Tibial artery (tissue), 4 donors: ENCODE data around the gene NAA15.
"Not testable (repeated sequence)": the region's sequence is repeated elsewhere in the genome, so short reads cannot be mapped to it uniquely, and the experiment has no call there.

Experiments
- DNase-seq, 2 donors: peaks; one replicate each; pipeline ENCODE4 v3.0.0-alpha.2; 2019
- H3K27ac ChIP-seq, 2 donors: fragments of 200-600 bp; sonication (generic) in 1 of 2; 1 replicate in 1 of 2; 2 replicates in 1 of 2; pipeline ENCODE4 v1.5.1; 2018 to 2019; ENCODE audit warnings: mild to moderate bottlenecking in 1 of 2
- H3K27me3 ChIP-seq, 2 donors: fragments of 200-600 bp; sonication (generic) in 1 of 2; one replicate each; pipeline versions ENCODE4 v1.5.1 to v1.6.0; 2016 to 2019
- H3K36me3 ChIP-seq, 3 donors: fragments of 200-600 bp; sonication (generic) in 2 of 3; one replicate each; pipeline ENCODE4 v1.5.1; 2016 to 2019; ENCODE audit warnings: mild to moderate bottlenecking in 2 of 3
- H3K4me1 ChIP-seq, 4 donors: fragments of 200-600 bp; sonication (generic) in 2 of 4; 1 replicate in 3 of 4; 2 replicates in 1 of 4; pipeline ENCODE4 v1.5.1; 2016 to 2019
- H3K4me3 ChIP-seq, 2 donors: fragments of 200-600 bp; sonication (generic) in 1 of 2; 1 replicate in 1 of 2; 2 replicates in 1 of 2; pipeline ENCODE4 v1.5.1; 2018 to 2019; ENCODE audit warnings: mild to moderate bottlenecking in 2 of 2
- H3K9me3 ChIP-seq, 3 donors: fragments of 200-600 bp; sonication (generic) in 1 of 3; one replicate each; pipeline ENCODE4 v1.5.1; 2016 to 2019
- CTCF ChIP-seq, 2 experiments: fragments of 200-600 bp in 1 of 2; fragments of 450-650 bp in 1 of 2; IDR thresholded peaks; one replicate each; pipeline ENCODE4 v1.5.1; 2017 to 2019; ENCODE audit warnings: antibody characterized with exemption in 2 of 2, mild to moderate bottlenecking in 1 of 2, moderate library complexity in 1 of 2
- intact Hi-C: fragments of 100-400 bp; cut with DNase I; formaldehyde crosslinking; loops from one replicate; pipeline ENCODE4 v1.15.0; 2023; ENCODE audit warnings: low total_unique reads

Gene NAA15

GRCh38 chr4:139301113-139301820 lies at the start of gene NAA15:
TSS of gene NAA15 (plus strand) at chr4:139301505. CDS start at chr4:139301778, 273 bp downstream.
- H3K27ac ChIP-seq, result peak within 1 kb of the TSS; percentile 88 to 91

GRCh38 chr4:139253046-139253445 lies 48.3 kb upstream of the NAA15 start:
- Histone ChIP-seq H3K27me3 (no peaks in the 10 kb centered on the region), H3K27ac (no peak overlapping the region), H3K4me1 (peaks cover 0 to 14% (median 0%) of the 10 kb centered on the region in 4 donors), H3K4me3 (no peak overlapping the region), H3K9me3 (no peaks in the 10 kb centered on the region), H3K36me3 (no peaks in the 10 kb centered on the region)
- no peak for TF ChIP-seq CTCF (IDR thresholded peaks at IDR 0.05)
- no peak for DNase-seq
- intact Hi-C loops, result no loop called here

More at GRCh38 chr4:139301113-139301820, at the start of gene NAA15:
- TF ChIP-seq CTCF (IDR thresholded peaks at IDR 0.05), result no peak
- H3K4me1 ChIP-seq, result peaks cover 0 to 42% (median 20%) of the 10 kb centered on the region in 4 donors
- intact Hi-C loops, result no loop called here
- peak within 1 kb of the TSS; percentile 87 to 88 for H3K4me3 ChIP-seq
- H3K27me3 ChIP-seq, result no peaks in the 10 kb centered on the region
- no peaks in the 10 kb centered on the region for H3K36me3 ChIP-seq
- DNase-seq, result peak; percentile 97 to 99
- H3K9me3 ChIP-seq, result no peaks in the 10 kb centered on the region

- TF ChIP-seq CTCF (IDR thresholded peaks at IDR 0.05), result no peak
- H3K27me3 ChIP-seq, result no peaks in the 10 kb centered on the region
- no peak overlapping the region for H3K27ac ChIP-seq
- H3K4me3 ChIP-seq, result no peak overlapping the region
- no peak for DNase-seq
- H3K36me3 ChIP-seq, result no peaks in the 10 kb centered on the region
- H3K9me3 ChIP-seq, result no peaks in the 10 kb centered on the region
- H3K4me1 ChIP-seq, result peaks cover 0 to 7% (median 0%) of the 10 kb centered on the region in 4 donors
- intact Hi-C loops, result no loop called here
Measured at GRCh38 chr4:139253713-139254112, 47.6 kb upstream of the NAA15 start.

- DNase-seq, H3K36me3 ChIP-seq, H3K27ac ChIP-seq, H3K4me3 ChIP-seq, H3K9me3 ChIP-seq, H3K27me3 ChIP-seq, intact Hi-C loops, H3K4me1 ChIP-seq: not testable (repeated sequence)
Measured at GRCh38 chr4:139255581-139255980, 45.7 kb upstream of the NAA15 start.

- no peaks in the 10 kb centered on the region for H3K27me3 ChIP-seq
Measured at GRCh38 chr4:139256349-139256748, 45.0 kb upstream of the NAA15 start.

More at GRCh38 chr4:139256349-139256748, 45.0 kb upstream of the NAA15 start:
- Histone ChIP-seq H3K36me3 (no peaks in the 10 kb centered on the region), H3K27ac (no peak overlapping the region), H3K4me3 (no peak overlapping the region), H3K4me1 (no peaks in the 10 kb centered on the region), H3K9me3 (no peaks in the 10 kb centered on the region)
- intact Hi-C loops, result no loop called here
- TF ChIP-seq CTCF (IDR thresholded peaks at IDR 0.05), result no peak
- no peak for DNase-seq
